NT2/D1 (cell line): ENCODE measurements around the gene RHOBTB1.

ENCODE experiments used
- DNase-seq: peaks from one replicate; pipeline ENCODE4 v3.0.0-alpha.2; 2011; ENCODE audit warnings: low read depth, low spot score
- H3K27me3 ChIP-seq: 2 replicates; pipeline ENCODE4 v1.6.0; 2011; ENCODE audit warnings: mild to moderate bottlenecking; ENCODE audit not compliant: insufficient read length, insufficient read depth
- H3K36me3 ChIP-seq: 2 replicates; pipeline ENCODE4 v1.6.1; 2011; ENCODE audit warnings: mild to moderate bottlenecking, low read length, mixed read lengths; ENCODE audit not compliant: insufficient read depth, insufficient read length
- H3K4me1 ChIP-seq: 2 replicates; pipeline ENCODE4 v1.5.1; 2011; ENCODE audit not compliant: insufficient read depth, insufficient read length
- H3K4me3 ChIP-seq: 2 replicates; pipeline ENCODE4 v1.5.1; 2011; ENCODE audit warnings: low read depth; ENCODE audit not compliant: insufficient read length
- H3K9ac ChIP-seq: 2 replicates; pipeline ENCODE4 v1.6.0; 2011; ENCODE audit warnings: low read depth; ENCODE audit not compliant: insufficient read length
- H3K9me3 ChIP-seq: 2 replicates; pipeline ENCODE4 v1.5.1; 2011; ENCODE audit warnings: mild to moderate bottlenecking, low read length; ENCODE audit not compliant: insufficient read depth
- SUZ12 ChIP-seq: IDR thresholded peaks from 2 replicates; pipeline ENCODE4 v1.6.1; 2011; ENCODE audit not compliant: insufficient read length, insufficient read depth; ENCODE audit errors: extremely low read depth
- YY1 ChIP-seq: IDR thresholded peaks from 2 replicates; pipeline ENCODE4 v1.6.1; 2011; ENCODE audit not compliant: insufficient read length, insufficient read depth
- ZNF274 ChIP-seq: IDR thresholded peaks from 2 replicates; pipeline ENCODE4 v1.6.1; 2011; ENCODE audit warnings: mild to moderate bottlenecking, low read depth, low read length

RHOBTB1 gene

DNA sequence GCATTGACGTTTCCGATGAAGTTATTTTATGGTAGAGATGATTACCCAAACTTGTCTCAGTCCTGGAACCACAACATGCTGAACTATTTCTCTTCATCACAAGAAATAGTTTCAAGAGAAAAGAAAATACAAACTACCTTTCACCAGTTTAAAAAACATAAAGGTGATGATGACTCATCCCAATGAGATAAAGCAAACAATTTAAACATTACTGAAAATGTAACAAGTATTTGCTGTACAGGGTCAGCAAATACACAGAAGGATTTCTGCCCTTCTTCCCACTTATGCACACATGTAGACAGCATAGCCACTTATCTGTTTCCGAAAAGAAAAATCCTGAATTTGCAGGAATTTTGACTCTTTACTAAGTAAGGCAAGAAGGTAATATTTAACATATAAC lies 50.8 kb downstream of the RHOBTB1 start:
- H3K36me3 ChIP-seq = peaks cover 3% of the 10 kb centered on the region
- H3K4me1 ChIP-seq = no peaks in the 10 kb centered on the region
- H3K4me3 ChIP-seq = no peak overlapping the region
- TF ChIP-seq SUZ12 (no peak), ZNF274 (no peak), YY1 (no peak)
- H3K9ac ChIP-seq = no peak overlapping the region
- no peaks in the 10 kb centered on the region for H3K27me3 ChIP-seq
- no peak for DNase-seq
- no peaks in the 10 kb centered on the region for H3K9me3 ChIP-seq

- Histone ChIP-seq H3K9me3 (no peaks in the 10 kb centered on the region), H3K36me3 (peaks cover 9% of the 10 kb centered on the region), H3K4me1 (no peaks in the 10 kb centered on the region), H3K4me3 (no peak overlapping the region), H3K9ac (no peak overlapping the region), H3K27me3 (no peaks in the 10 kb centered on the region)
- no peak for DNase-seq
- no peak for TF ChIP-seq YY1
- no peak for TF ChIP-seq SUZ12
- no peak for TF ChIP-seq ZNF274
Measured at GRCh38 chr10:60892571-60892970, 51.4 kb downstream of the RHOBTB1 start.

- TF ChIP-seq SUZ12 = no peak
- no peak for TF ChIP-seq ZNF274
- no peak for TF ChIP-seq YY1
- Histone ChIP-seq H3K4me1 (no peaks in the 10 kb centered on the region), H3K9ac (no peak overlapping the region), H3K27me3 (no peaks in the 10 kb centered on the region), H3K9me3 (no peaks in the 10 kb centered on the region), H3K36me3 (peaks cover 15% of the 10 kb centered on the region), H3K4me3 (no peak overlapping the region)
- DNase-seq = no peak
Measured at GRCh38 chr10:60890811-60891210, 53.2 kb downstream of the RHOBTB1 start.

DNA sequence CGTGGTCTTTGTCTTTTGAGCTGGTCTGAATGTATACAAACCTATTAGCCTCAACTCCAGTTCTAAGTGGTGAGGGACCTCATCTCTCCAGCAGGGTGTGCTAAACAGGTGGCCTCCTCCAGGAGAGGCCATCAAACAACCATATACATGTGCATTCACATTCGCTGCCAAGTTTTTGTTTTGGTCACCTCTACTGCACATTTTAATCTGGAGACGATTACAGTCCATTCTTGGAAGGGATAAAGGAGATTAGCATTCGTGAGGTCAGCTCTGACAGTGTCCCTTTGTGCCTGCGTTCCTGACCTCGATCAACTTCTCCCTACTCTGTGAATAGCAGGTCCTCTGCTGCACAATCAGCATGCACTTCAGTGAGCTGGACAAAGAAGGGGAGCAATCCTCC lies 60.8 kb downstream of the RHOBTB1 start:
- Histone ChIP-seq H3K9me3 (no peaks in the 10 kb centered on the region), H3K4me3 (no peak overlapping the region), H3K27me3 (no peaks in the 10 kb centered on the region), H3K36me3 (peaks cover 16% of the 10 kb centered on the region), H3K9ac (no peak overlapping the region), H3K4me1 (no peaks in the 10 kb centered on the region)
- no peak for DNase-seq
- TF ChIP-seq ZNF274 (no peak), SUZ12 (no peak), YY1 (no peak)

DNA sequence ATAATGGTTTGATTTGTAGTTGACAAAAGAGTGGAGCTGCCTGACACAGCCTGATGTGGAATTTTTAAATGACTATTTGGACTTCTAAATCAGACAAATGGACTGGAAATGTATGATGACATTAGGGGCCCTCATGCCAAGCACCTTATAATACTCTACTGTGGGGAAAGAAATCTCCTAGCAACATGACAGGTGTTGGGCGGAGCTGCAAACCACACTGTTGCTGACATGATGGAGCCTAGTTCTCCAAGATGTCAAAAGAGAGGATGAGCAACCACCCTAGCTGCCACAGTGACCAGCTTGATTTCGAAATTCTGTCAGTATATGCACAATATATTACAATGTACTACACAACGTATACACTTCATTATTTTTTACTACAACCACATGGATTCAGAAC lies 65.8 kb downstream of the RHOBTB1 start:
- DNase-seq = no peak
- TF ChIP-seq SUZ12 (no peak), ZNF274 (no peak), YY1 (no peak)

DNA sequence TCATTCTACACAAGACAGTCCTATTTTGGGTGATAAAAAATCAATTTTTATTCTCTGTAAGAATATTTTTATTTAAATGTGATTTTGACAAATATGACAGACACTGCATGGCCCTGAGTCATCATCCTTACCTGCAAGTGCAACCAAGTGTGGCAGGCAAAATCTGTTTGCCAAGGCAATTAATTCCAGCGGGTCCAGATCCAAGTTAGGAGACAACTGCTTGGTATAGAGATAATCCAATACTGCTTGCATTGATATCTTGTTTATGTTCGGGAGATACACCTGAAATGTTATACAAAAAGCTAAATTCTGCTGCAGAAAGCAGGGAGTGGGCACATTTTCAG lies 66.2 kb downstream of the RHOBTB1 start:
- no peak for TF ChIP-seq YY1
- TF ChIP-seq SUZ12 = no peak
- TF ChIP-seq ZNF274 = no peak
- H3K4me3 ChIP-seq = no peak overlapping the region
- no peaks in the 10 kb centered on the region for H3K27me3 ChIP-seq

More for the DNA sequence above, 65.8 kb downstream of the RHOBTB1 start:
- Histone ChIP-seq H3K9me3 (no peaks in the 10 kb centered on the region), H3K4me1 (no peaks in the 10 kb centered on the region), H3K4me3 (no peak overlapping the region), H3K27me3 (no peaks in the 10 kb centered on the region), H3K36me3 (no peaks in the 10 kb centered on the region), H3K9ac (no peak overlapping the region)

DNA sequence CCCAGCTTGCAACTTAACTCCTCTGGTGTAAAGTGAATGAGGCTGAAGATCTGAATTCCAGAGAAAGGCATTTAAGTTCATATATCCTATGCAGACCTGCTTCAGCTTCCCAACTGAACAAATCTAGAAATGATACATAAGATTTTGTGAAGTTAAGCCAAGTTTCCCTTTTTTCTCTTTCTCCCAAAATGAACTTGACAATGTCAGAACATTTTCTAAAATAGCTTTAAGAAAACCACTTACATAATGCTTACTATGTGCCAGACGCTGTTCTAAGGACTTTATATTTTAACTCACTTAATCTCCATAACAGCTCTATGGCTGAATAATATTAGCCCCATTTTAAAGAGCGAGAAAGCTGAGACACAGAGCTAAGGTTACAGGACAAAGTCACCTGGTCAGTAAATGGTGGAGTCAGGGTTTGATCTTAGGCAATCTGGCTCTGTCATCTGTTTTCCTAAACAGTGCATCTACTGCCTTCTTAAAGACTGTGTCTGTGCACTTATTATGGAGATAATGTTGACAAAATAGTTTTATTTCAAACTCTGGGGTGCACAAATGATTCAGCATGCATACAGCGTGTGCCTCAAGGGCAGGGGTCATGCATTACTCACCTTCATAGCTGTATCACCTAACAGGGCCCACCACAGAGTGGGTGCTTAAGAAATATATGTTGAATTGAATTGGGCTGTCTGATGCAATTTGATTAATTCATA lies 66.8 kb downstream of the RHOBTB1 start:
- DNase-seq = no peak
- Histone ChIP-seq H3K9me3 (no peaks in the 10 kb centered on the region), H3K4me1 (no peaks in the 10 kb centered on the region), H3K36me3 (no peaks in the 10 kb centered on the region), H3K4me3 (no peak overlapping the region), H3K27me3 (no peaks in the 10 kb centered on the region), H3K9ac (no peak overlapping the region)
- TF ChIP-seq SUZ12 = no peak
- no peak for TF ChIP-seq YY1
- TF ChIP-seq ZNF274 = no peak

More for the DNA sequence above, 66.2 kb downstream of the RHOBTB1 start:
- Histone ChIP-seq H3K36me3 (no peaks in the 10 kb centered on the region), H3K9ac (no peak overlapping the region), H3K9me3 (no peaks in the 10 kb centered on the region), H3K4me1 (no peaks in the 10 kb centered on the region)
- no peak for DNase-seq
